ENCODE data around the gene BMX.
A peak's percentile ranks its signal among the peaks of the same experiment; 100 is the strongest.

BMX gene

DNA sequence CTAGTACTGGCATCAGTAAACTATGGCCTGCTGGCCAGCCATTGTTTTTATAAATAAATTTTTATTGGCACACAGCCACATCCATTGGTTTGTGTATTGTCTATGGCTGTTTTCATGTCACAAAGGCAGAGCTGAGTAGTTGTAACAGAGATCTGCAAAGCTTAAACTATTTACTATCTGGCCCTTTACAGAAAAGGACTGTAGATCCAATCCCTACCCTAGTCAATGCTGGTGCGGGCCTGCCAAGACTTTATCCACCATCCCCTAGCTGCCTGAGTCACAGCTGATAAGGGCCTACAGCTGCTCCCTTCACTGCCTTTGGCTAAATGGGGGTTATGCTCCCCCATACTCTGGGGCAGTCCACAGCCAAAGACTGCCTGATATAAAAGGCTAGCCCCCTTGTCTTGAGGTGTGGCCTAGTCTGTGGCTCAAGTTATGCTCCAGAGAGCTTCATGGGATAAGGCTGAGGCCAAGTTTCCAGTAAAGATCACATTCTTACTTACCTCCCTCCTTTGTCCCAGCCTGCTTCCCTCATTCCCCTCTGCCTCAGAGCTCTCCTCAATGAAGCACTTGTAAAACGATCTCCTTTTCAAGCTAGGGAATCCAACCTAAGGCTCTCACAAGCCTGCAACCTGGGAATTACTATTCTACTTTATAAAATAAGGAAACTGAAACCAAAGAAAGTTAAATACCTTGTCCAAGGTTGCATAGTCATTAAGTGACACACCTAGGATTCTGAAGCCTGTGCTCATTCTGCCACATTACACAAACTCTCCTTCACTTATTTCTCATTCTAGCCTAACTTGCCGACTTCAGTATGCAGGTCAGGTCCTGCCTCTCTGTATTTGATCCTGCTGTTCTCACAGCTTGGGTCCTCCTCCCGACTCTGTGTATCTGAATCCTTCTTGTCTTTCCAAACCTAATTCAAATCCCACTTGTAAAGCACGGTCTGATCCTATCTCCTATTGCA is 79.5 kb downstream of the BMX start:
- H3K4me3 ChIP-seq (ENCODE audit: low read length) = no peak overlapping the region
- TF ChIP-seq, protein P1, sequence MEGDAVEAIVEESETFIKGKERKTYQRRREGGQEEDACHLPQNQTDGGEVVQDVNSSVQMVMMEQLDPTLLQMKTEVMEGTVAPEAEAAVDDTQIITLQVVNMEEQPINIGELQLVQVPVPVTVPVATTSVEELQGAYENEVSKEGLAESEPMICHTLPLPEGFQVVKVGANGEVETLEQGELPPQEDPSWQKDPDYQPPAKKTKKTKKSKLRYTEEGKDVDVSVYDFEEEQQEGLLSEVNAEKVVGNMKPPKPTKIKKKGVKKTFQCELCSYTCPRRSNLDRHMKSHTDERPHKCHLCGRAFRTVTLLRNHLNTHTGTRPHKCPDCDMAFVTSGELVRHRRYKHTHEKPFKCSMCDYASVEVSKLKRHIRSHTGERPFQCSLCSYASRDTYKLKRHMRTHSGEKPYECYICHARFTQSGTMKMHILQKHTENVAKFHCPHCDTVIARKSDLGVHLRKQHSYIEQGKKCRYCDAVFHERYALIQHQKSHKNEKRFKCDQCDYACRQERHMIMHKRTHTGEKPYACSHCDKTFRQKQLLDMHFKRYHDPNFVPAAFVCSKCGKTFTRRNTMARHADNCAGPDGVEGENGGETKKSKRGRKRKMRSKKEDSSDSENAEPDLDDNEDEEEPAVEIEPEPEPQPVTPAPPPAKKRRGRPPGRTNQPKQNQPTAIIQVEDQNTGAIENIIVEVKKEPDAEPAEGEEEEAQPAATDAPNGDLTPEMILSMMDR (IDR thresholded peaks at IDR 0.05; ENCODE audit: insufficient read depth, low read depth, low read length, missing control alignments) = no peak
- peak; percentile 58 for DNase-seq (ENCODE audit: low read depth)

DNA sequence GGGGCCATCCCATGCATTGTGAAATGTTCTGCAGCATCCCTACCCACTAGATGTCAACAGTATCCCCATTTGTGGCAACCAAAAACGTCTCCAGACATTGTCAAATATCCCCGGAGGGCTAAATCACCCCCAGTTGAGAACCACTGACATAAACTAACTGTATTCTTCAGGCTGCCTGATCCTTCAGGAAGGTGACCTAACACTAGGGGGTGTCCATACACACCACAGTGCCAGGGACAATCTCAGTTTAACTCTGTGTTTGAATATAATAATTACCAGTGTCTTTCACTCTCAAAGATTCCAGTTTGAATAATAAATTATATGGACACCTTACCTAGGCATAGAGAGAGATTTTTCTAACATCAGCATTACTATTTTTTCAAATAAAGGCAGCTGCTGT is 93.8 kb downstream of the BMX start:
- no peak for DNase-seq (ENCODE audit: low read depth)
- TF ChIP-seq, protein P1 (IDR thresholded peaks at IDR 0.05; ENCODE audit: insufficient read depth, low read depth, low read length, missing control alignments) = peak; percentile 52
- no peak overlapping the region for H3K4me3 ChIP-seq (ENCODE audit: low read length)

DNA sequence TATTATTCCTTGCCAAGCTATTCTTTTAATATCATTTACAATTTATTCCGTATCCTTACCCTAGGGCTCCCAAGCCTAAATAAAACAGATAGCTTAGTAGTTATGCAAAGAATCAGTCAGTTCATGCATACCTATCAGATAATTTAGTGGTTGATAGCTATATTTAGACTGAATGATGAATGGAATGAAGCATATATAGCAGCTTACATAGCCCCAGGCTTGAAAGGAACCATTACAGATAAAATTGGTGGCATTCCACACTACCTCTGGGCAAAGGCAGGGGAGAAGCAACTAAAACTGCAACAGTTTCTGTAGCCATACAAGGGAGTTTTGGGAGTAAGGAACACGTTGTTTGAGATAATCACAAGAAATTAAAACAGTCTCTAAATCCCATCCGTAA is 97.4 kb downstream of the BMX start:
- DNase-seq (ENCODE audit: low read depth) = no peak
- TF ChIP-seq, protein P1 (IDR thresholded peaks at IDR 0.05; ENCODE audit: insufficient read depth, low read depth, low read length, missing control alignments) = no peak
- no peak overlapping the region for H3K4me3 ChIP-seq (ENCODE audit: low read length)

GRCh38 chrX:15599461-15599860 is 98.9 kb downstream of the BMX start:
- TF ChIP-seq, protein P1 (IDR thresholded peaks at IDR 0.05; ENCODE audit: insufficient read depth, low read depth, low read length, missing control alignments) = no peak
- no peak overlapping the region for H3K4me3 ChIP-seq (ENCODE audit: low read length)
- DNase-seq (ENCODE audit: low read depth) = no peak

GRCh38 chrX:15600049-15600448 is 99.4 kb downstream of the BMX start:
- TF ChIP-seq, protein P1 (IDR thresholded peaks at IDR 0.05; ENCODE audit: insufficient read depth, low read depth, low read length, missing control alignments) = no peak
- H3K4me3 ChIP-seq (ENCODE audit: low read length) = no peak overlapping the region
- DNase-seq (ENCODE audit: low read depth) = no peak

GRCh38 chrX:15600745-15601144 is 100.1 kb downstream of the BMX start, which contains the start of gene ACE2:
TSS of gene ACE2 (minus strand) at chrX:15600960. CDS start at chrX:15600911, 49 bp downstream.
- no peak for DNase-seq (ENCODE audit: low read depth)
- H3K4me3 ChIP-seq (ENCODE audit: low read length) = no peak within 1 kb of the TSS
- TF ChIP-seq, protein P1 (IDR thresholded peaks at IDR 0.05; ENCODE audit: insufficient read depth, low read depth, low read length, missing control alignments) = no peak

Data from epithelial cell of esophagus (primary cell).